ENCODE measurements around the gene TMUB1.

TMUB1 gene, protein sequence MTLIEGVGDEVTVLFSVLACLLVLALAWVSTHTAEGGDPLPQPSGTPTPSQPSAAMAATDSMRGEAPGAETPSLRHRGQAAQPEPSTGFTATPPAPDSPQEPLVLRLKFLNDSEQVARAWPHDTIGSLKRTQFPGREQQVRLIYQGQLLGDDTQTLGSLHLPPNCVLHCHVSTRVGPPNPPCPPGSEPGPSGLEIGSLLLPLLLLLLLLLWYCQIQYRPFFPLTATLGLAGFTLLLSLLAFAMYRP

DNA sequence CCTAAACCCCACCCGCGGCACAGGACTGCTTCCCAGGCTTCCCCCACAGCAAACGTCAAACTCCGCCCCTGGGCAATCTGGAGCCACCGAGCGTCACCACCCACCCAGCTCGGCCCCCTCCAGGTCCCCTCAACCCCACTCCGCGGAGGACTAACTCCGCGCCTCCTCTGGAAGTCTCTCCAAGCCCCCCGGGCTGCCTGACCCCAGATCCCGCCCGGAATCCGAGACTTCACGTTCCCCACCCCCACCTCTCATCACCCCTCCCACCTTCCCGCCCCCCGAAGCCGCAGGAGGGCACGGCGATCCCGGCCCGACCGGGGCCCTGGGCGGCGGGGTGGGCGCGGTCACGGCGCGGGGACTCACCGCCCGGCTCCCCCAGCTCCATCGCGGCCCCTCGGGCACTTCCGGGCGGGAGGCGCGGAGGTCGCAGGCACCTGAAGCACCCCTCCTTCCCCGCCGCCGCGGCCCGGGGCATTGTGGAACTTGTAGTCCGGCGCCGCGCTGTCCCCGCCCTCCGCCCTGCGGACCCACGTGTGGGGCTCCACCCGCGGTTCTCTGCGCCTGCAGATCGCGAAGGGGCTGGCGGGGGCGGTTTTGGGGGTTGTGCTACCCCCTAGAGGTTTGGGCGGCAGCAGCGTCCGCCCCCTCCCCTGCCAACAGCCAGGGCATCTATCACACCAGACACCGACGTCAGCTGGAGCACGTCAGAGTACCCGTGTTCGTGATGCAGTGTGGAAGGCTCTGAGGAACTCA is at the start of gene TMUB1:
TSS of gene TMUB1 (minus strand) at position 423 of the 753 bp plus-strand sequence. CDS start 930 bp downstream, outside the sequence.
- peak; percentile 60 to 78 (median 64) for DNase-seq (ENCODE audit: low read depth in 2 of 3, low spot score in 1 of 3)

- no peak for DNase-seq (ENCODE audit: low read depth in 2 of 3, low spot score in 1 of 3)
These were observed 49.3 kb upstream of the TMUB1 start for GRCh38 chr7:151132461-151133205.

DNA sequence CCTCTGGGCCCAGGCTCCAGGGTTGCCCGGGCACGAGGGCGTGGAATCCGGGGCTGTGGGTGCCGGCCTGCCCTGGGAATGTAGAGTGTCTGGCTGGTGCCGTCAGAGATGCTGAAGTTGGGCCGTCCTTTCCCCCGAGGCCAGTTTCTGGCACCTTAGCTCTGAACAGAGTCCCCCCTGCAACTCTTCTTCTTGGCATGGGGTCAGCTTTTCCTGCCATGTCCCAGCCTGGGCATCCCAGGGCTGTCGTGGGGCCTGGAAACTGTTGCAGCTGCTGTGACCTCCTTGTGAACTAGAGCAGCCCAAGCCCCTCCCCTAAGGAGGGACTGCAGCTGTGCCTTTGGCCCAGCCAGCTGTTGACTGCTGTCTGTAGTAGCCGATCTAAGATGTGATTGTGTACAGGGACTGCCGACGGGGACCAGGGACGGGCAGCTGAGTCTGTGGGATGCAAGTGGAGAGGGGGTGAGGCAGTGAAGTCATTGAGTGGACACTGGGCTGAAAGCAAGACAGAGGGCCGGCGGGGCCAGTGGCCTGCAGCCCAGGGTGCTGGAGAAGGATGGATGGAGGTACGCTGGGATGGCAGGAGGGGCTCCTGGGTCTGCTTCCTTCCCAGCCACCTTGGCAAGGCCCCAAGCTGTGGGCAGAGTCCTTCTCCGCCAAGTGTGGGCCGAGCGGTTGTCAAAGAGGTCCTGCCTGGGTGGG is 48.5 kb upstream of the TMUB1 start:
- no peak for DNase-seq (ENCODE audit: low read depth in 2 of 3, low spot score in 1 of 3)

- DNase-seq (ENCODE audit: low read depth in 2 of 3, low spot score in 1 of 3), result no peak
These were observed 47.9 kb upstream of the TMUB1 start for GRCh38 chr7:151131224-151131591.

- no peak for DNase-seq (ENCODE audit: low read depth in 2 of 3, low spot score in 1 of 3)
These were observed 47.5 kb upstream of the TMUB1 start for GRCh38 chr7:151130741-151131157.

DNA sequence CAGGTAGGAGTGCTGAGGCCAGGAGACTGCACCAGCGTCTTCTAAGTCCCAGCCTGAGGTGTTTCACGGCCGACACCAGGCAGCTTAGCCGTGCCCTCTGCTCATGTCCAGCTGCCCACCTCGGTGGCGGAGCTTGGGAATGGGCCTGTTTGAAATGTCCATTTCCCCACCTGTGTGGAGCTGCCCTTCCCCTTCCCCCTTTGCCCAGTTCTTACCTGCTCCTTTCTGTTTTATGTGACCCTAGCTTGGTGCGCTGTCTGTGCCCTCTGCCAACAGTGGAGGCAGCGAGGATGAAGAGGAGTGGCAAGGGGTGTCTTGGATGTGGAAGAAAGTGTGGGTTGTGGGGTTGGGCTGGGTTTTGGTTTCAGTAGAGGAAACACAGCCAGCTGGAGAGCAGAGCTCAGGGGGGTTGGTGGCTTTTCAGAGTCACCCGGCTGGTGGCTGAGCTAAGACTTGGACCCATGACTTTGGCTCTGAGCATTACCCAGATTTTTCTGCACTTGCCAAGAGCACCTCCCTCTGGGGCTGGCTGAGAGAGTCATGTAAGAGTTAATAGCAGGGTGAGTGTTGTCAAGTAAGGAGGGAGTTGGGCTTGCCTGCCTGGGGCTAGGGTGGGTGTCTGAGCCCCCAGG is 46.8 kb upstream of the TMUB1 start:
- DNase-seq (ENCODE audit: low read depth in 2 of 3, low spot score in 1 of 3), result no peak

DNA sequence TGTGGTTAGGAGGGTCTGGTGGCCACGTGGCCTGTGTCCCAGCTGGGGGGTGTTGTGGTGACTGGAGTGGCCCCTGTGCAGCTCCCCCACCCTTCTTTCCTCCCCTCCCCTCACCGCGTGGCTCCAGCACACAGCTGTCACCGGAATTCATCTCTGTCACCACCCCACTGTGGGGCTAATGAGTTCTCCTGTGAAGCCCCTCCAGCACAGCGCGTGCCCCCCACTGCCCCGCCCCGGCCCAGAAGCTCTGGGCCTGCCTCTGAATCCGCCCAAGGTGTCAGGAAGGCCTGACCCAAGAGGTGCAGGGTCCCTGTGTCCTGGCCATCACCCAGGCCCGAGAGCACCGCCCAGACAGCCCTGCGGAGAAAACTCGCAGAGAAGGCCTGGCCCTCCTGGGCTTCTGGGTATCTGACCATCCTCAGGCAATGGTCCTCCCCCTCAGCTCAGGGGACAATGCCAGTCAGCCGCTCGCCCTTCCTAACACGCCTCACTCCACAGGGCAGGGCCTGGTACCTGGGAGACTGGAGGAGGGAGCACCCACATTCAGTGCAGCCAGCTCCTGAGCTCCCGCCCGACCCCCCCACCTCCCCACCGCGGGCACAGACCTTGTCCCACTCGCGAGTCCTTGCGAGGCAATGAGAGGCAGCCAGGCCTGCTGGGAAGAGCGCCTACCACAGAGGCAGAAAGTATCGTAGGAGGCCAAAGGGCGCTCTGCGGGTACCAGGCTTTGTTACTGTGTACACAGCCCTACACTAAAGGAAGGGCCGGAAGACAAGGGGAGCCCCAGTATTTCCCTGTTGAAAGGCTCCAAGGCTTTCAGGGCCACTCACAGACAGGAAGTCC is 46.0 kb upstream of the TMUB1 start:
- no peak for DNase-seq (ENCODE audit: low read depth in 2 of 3, low spot score in 1 of 3)

DNA sequence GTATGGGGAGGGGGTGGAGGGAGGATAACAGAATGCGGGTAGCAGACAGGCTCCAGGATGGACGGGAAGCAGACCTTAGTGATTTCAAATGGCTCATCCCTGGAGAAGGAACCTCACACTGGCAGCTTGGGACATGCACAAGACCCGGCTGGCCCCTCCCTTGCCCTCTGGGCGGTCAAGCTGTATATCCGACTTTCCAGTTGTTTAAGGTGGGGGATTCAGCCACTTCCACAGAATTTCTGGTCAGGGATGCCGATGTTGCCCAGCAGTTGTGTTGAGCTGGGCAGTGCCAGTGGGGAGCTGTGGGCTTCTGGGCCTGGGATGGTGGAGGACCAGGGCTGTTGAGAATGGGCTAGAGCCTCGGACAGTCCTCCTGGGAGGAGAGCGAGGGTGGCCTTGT is 45.4 kb upstream of the TMUB1 start:
- DNase-seq (ENCODE audit: low read depth in 2 of 3, low spot score in 1 of 3), result no peak

GRCh38 chr7:151128144-151128543 is 44.9 kb upstream of the TMUB1 start:
- no peak for DNase-seq (ENCODE audit: low read depth in 2 of 3, low spot score in 1 of 3)

DNA sequence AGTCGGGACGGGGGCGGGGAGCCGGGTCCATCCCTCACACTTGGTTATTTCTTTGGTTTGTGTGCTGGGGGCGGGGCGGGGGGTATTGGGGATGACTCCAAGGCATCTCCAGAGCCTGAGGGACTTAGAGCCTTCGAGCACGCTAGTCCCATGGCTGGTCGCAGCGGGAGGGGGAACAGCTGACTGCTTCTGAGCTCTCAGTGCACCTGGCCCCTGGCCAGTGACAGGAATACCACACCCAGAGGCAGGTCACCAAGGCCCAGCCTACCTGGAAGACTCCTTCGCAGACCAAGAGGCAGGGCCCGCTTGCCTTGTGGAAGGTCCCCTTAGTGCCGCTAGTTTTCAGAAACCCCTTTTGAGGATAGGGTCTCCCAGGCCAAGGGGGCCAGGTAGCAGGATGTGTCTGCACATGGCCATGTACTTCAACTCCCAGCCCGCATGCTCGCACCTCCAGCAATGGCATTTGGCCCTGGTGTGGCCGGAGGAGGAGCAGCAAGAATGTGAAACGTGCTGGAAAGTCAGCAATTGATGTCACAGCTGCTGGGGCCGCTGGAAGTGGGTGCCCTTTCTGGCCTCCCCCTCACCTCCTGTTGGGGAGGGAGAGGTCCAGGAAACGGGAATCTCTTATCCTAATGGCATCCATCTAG is 43.3 kb upstream of the TMUB1 start:
- no peak for DNase-seq (ENCODE audit: low read depth in 2 of 3, low spot score in 1 of 3)

DNA sequence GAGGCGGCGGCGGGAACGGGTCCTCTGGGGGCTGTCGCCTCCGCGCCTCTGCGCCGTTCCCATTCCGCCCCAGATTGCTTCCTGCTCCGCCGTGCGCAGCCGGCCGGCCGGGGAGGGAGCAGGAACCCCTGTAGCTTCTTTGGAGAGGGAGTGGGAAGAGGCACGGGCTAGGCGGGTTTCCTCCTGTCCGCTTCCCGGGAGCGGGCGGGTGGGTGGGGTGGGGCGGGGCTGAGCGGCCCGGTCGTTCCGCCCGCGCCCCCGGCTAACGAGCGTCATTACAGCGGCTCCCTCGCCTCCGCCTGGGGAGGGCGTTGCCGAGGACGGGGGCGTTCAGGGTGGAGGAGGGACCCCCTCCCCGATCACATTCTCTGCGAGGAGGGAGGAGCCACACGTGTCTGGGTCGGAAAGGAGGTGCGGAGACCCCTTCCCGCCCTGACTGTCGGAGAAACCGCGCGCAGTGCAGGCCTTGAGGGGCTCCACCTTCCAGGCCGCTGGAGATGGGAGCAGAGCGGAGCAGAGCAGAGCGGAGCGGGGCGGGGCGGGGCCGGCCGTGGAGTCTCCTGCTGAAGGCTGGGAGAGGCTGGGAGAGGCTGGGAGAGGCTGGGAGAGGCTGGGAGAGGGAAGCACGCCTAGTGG is 42.7 kb upstream of the TMUB1 start:
- DNase-seq (ENCODE audit: low read depth in 2 of 3, low spot score in 1 of 3), result no peak

- DNase-seq (ENCODE audit: low read depth in 2 of 3, low spot score in 1 of 3), result no peak
These were observed 42.2 kb upstream of the TMUB1 start for GRCh38 chr7:151125470-151125845.

GRCh38 chr7:151124899-151125399 is 41.7 kb upstream of the TMUB1 start:
- DNase-seq (ENCODE audit: low read depth in 2 of 3, low spot score in 1 of 3), result no peak

DNA sequence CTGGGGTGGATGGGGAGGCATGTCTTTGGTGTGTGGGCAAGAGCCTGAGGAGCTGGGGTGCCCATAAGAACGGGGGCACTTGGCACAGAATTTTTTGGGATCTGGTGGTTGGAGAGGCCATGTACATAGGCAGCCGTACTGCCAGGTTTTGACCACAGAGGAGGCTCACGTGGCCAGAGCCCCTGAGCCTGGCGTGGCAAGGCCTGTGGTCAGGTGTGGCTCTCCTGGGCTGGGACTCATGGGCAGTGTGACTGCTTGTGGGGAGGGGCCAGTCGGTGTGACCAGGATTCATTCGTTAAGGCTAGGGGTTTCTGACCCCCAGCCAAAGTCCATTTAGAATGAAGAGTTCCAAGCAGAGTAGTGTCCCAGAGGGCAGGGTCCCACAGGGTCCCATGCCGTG is 41.2 kb upstream of the TMUB1 start:
- no peak for DNase-seq (ENCODE audit: low read depth in 2 of 3, low spot score in 1 of 3)

DNA sequence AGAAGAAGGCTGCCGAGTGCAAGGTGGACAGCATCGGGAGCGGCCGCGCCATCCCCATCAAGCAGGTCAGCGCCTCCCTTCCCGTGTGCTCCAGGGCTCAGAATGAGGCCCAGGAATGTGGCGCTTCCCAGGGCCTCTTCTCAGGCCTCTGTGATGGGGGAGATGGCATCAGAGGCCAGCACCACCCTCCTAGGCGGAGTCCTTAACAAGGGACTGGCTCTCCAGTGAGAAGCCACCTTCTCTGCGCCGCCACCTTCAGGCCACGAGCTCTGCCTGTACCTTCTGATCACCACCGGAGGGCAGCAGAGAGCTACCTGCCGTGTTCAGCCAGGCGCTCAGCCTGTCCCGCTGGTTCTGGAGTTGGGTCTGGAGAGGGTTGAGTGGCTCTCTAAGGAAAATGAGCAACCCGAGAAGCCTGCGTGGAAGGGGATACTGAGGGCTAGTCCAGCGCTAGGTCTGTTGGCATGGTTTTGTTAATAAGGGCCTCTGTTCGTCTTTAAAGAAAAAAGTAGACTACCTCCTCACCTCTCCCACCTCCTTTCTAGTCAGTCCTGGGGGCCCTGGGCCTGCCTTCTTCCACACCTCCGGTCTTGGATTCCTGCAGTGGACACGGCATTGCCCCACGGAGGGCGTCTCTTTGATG is 40.6 kb upstream of the TMUB1 start:
- DNase-seq (ENCODE audit: low read depth in 2 of 3, low spot score in 1 of 3), result peak; percentile 68 to 80 (median 71)

- DNase-seq (ENCODE audit: low read depth in 2 of 3, low spot score in 1 of 3), result no peak
These were observed 40.0 kb upstream of the TMUB1 start for GRCh38 chr7:151123158-151123821.

DNA sequence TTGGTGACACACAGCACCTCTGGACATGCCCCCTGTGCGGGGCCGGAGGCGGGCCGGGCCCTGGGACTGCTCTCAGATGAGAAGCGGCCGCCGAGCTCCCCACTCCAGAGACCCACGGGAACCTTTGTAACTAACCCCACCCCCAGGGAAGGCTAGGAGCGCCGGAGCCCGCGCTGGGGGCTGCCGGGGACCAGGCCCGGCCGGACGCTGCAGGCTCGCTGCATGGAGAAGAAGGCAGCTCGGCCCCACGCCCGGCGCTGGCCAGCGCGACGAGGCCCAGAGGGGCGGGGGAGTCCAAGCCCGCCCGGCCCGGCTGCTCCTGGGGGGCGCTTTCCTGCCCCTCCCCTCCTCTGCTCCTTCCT is 39.5 kb upstream of the TMUB1 start:
- no peak for DNase-seq (ENCODE audit: low read depth in 2 of 3, low spot score in 1 of 3)

GRCh38 chr7:151122276-151122675 is 39.0 kb upstream of the TMUB1 start:
- no peak for DNase-seq (ENCODE audit: low read depth in 2 of 3, low spot score in 1 of 3)
